HG02884 (cell line): ENCODE data around the gene NSUN5.
"Not testable (repeated sequence)": the region's sequence is repeated elsewhere in the genome, so short reads cannot be mapped to it uniquely, and the experiment has no call there.

Experiments
- ATAC-seq: cut with Tn5 transposase; IDR thresholded peaks from one replicate; pipeline ENCODE4 v1.9.1; 2021; ENCODE audit warnings: mild to moderate bottlenecking, moderate library complexity; ENCODE audit not compliant: unreplicated experiment

NSUN5 gene

DNA sequence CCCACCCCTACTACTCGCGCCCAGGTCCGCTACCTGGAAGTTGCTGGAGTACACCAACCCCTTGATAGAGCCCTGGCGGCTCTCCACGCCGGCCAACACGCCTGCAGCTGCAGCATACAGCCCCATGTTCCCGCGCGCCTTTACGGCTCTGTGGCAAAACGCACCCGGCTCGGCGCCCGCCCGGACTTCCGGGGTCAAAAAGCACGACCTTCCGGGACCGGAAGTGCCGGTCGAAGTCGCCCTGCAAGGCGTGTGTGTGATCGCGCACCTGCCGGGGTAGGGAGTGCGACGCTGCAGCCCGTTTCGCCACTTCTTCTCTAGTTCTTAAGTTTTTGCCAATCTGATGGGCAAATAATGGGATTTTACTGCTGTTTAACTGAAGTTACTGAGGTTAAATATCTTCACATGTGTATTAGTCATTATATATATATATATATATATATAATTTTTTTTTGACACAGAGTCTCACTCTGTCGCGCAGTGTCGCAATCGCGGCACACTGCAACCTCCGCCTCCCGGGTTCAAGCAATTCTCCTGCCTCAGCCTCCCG lies at the start of gene NSUN5:
Gene NSUN5 (minus strand): TSS at position 162 of the 550 bp plus-strand sequence. CDS start 36 bp downstream, at position 126.
- ATAC-seq = peak; percentile 77

DNA sequence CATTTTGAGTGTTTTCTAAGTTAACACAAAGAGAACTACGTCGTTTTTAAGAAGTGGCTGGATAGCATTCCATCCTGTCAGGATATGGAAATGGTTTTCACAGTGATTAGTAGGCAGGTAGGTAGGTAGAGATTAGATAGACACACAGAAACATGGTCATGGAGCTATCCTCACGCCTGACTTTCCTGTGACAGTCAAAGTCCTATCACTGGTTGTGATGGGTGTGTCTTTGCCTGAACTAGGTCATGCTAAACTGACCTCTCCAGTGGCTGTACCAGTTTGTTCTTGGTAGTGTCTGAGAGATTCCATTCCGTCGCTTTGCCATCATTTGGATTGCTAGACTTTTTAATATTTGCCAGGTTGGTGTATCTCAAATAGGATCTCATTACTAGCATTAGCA lies 47.5 kb upstream of the NSUN5 start:
- no peak for ATAC-seq

GRCh38 chr7:73354821-73355220 lies 46.2 kb upstream of the NSUN5 start:
- no peak for ATAC-seq

GRCh38 chr7:73354196-73354595 lies 45.6 kb upstream of the NSUN5 start:
- no peak for ATAC-seq

DNA sequence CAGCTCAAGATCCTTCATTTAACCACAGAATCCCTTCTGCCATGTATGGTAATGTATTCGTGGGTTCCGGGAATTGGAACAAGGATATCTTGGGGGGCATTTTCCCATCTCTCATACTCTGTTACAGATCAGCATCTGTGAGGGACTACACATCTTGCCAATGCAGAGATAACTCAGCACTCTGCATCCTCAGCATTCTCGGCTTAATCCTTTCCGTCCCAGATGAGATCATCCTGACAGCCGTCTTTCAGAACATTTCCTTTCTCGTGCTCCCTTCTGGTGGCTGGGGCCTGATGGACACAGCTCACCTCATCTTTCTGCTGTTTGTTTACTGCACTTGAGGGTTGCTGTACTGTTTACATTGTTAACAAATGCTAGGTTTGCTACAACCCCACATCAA lies 44.6 kb upstream of the NSUN5 start:
- no peak for ATAC-seq

- no peak for ATAC-seq
These were observed 44.2 kb upstream of the NSUN5 start for GRCh38 chr7:73352784-73353183.

- no peak for ATAC-seq
These were observed 43.0 kb upstream of the NSUN5 start for GRCh38 chr7:73351447-73352167.

DNA sequence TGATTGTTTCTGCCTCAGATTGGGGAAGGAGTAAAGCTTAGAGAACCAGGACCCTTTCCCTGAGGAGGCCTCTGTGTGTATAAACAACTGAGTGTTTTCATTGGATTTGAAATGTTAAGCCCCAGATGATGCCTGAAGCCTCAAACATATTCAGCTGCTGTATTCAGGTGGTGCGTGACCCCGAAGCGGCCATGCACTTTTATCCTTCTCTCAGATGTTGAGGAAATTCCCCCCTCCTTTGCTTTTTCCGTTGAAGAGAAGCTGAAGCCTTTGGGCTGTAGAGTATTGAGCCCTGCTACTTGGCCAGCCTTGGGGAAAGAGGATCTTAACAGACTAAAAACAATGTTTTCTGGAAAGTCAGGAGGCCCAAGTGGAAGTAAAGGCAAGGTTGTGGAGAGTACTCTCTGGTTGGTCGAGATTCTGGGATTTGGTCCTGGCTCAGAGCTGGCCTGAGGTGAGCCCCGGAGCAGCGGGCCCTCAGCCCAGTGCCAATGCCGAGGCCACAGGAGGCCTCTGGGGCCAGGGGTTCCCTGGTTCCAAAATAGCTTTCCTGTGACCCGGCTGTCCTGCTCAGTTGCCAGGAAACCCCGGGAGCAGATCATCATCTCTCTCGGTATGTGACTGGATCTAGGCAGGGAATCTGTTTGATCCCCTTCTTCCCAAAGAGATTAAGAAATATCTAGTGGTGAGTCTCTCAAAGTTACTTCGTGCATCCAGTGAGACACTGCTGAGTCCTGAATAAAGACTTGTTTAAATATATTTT lies 41.9 kb upstream of the NSUN5 start:
- no peak for ATAC-seq

DNA sequence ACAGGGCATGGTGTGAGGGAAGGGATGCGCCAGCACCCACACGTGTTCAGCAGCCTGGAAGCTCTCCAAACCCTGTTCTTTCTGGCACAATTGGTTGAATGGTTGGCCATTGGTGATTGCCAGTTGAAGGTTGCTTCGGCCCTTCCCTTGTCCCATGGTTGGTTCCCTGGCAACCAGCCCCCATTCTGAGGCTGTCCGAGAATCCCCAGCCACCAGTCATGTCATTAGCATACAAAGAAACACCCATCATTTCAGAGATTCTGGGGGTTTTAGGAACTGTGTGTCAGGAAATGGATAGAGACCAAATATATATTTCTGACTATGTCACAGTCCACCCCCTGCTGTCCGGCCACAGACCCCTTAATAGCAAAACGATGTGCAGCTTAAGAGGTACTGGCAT lies 41.1 kb upstream of the NSUN5 start:
- no peak for ATAC-seq

GRCh38 chr7:73345951-73346350 lies 37.3 kb upstream of the NSUN5 start:
- no peak for ATAC-seq

- ATAC-seq = no peak
These were observed 36.9 kb upstream of the NSUN5 start for GRCh38 chr7:73345538-73345937.

DNA sequence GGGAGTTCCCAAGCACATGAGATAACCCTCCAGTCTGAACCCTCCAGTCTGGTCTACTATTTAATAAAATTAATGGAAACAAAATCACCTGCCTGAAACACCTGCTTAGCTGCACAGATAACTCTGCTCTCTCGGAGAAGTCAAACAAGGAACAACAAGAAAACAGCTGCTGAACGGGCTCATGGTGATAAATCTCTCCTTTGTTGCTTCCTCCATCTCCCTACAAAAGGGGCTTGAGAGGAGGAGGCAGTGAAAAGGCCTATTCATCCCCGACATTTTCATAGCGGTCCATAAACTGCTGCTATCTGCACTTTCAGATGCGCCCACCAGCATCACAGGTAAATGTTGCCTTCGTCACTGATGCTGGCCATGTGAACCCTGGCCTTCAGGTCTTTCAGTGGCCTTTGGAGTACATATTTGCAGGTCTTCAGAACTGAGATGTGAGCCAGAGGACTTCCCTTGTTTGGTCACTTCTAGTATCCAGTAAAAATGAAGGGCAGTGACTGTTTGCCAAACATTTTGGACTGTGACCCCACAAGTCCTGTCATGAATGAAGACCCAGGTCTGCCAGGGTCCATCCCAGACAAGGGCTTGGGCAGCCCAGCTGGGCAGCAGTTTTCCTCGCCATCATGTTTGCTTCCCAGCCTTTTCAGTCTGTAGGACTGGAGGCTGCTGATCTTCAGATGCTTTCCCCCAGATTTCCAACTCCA lies 35.2 kb upstream of the NSUN5 start:
- ATAC-seq = no peak

DNA sequence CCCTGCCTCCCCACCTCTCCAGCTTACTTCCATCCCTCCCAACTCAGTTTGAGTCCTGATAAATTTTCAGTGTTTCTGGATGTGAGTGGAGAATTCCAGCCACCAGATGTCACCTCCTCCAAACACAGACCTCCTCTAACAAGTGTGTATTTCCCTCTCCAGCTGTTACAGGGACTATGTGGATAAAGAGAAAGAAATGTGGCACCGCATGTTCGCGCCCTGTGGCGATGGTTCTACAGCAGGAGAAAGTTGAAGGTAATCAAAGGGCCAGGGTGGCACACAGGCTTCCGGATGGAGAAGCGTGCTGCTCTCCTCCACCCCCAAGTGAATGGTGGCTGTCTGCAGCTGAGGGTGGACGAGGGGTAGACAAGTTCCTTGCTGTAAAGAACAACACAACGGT lies 34.0 kb upstream of the NSUN5 start:
- ATAC-seq = no peak

GRCh38 chr7:73341877-73342276 lies 33.3 kb upstream of the NSUN5 start:
- no peak for ATAC-seq

DNA sequence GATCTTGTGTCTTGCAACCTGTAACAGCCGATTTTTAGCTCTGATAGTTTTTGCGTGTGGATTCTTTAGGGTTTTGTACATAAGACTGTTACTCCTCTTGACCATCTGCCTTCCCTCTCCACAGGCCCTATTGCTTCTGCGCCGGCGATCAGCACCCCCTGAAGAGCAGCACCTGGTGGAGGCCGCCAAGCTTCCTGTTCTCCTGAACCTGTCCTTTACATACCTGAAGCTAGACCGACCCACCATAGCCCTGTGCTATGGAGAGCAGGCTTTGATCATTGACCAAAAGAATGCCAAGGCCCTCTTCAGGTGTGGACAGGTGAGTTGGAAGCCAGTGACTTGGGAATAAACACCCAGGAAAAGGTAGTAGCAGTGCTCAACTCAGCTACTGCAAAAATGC lies 31.9 kb upstream of the NSUN5 start:
- ATAC-seq = no peak

GRCh38 chr7:73338321-73338720 lies 29.7 kb upstream of the NSUN5 start:
- no peak for ATAC-seq

- no peak for ATAC-seq
These were observed 23.8 kb upstream of the NSUN5 start for GRCh38 chr7:73332447-73332846.

GRCh38 chr7:73330772-73331171 lies 22.1 kb upstream of the NSUN5 start:
- ATAC-seq = no peak

DNA sequence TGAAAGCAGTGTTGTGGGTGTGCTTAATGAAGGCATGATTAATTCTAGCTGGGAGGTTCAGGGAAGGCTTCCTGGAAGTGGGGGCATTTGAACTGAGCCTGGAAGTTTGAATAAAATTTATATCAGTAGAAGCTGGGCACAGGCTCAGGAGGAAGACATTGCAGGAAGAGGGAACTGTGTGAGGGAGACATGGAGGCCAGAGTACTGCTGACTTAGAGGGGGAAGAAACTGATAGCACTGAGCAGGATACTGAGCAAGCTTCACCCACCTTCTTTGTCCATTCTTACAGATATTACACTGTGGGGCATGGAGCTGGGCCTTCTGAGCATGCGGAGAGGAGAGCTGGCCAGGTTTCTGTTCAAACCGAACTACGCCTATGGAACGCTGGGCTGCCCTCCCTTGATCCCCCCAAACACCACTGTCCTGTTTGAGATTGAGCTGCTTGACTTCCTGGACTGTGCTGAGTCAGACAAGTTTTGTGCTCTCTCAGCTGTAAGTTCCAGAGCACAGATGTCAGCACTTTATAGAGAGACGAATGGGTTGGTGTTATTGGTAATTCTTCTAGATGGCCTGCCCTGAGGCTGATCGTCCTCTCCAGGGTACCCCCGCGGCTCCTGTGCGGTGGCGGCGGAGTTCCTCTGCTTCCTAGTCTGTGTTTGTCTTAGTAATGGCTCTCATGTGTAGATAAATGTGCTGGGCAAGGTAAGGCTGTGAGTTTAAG lies 21.4 kb upstream of the NSUN5 start:
- ATAC-seq = no peak

DNA sequence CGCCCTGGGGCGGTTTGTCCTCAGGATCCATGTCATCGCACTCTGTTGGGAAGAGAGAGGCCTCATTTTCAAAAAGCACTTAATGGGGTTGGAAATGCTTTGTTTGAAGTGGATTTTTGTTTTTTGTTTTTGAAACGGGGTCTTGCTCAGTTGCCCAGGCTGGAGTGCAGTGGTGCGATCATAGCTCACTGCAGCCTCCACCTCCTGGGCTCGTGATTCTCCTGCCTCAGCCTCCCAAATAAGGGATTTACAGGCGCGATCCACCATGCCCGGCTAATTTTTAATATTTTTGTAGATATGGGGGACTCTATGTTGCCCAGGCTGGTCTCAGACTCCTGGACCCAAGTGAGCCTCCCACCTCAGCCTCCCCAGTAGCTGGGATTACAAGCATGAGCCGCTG lies 20.1 kb upstream of the NSUN5 start:
- no peak for ATAC-seq

- ATAC-seq = not testable (repeated sequence)
These were observed 19.3 kb upstream of the NSUN5 start, which contains the start of the genes FKBP6 and TRIM50 for GRCh38 chr7:73327922-73328321. Gene FKBP6, plus strand, starts transcription at chr7:73328161. Its CDS starts 268 bp downstream, at chr7:73328429. Gene TRIM50, minus strand, starts transcription at chr7:73328082. Its CDS starts 3,295 bp downstream, at chr7:73324787.
